AG10803 (cell line): ENCODE data around the gene KCNN1.
"Not testable (repeated sequence)": the region's sequence is repeated elsewhere in the genome, so short reads cannot be mapped to it uniquely, and the experiment has no call there.

Experiments used
- DNase-seq: peaks from one replicate; pipeline ENCODE4 v3.0.0; 2010; ENCODE audit warnings: low read depth
- H3K4me3 ChIP-seq: 2 replicates; pipeline ENCODE4 v1.5.1; 2011; ENCODE audit warnings: mild to moderate bottlenecking, low read length, control low read depth
- TF ChIP-seq, protein P1 (sequence below): conservative IDR thresholded peaks from 2 replicates; pipeline ENCODE4 v1.5.1; 2011; ENCODE audit warnings: mild to moderate bottlenecking, low read length, control low read depth, inconsistent platforms

Gene KCNN1

DNA sequence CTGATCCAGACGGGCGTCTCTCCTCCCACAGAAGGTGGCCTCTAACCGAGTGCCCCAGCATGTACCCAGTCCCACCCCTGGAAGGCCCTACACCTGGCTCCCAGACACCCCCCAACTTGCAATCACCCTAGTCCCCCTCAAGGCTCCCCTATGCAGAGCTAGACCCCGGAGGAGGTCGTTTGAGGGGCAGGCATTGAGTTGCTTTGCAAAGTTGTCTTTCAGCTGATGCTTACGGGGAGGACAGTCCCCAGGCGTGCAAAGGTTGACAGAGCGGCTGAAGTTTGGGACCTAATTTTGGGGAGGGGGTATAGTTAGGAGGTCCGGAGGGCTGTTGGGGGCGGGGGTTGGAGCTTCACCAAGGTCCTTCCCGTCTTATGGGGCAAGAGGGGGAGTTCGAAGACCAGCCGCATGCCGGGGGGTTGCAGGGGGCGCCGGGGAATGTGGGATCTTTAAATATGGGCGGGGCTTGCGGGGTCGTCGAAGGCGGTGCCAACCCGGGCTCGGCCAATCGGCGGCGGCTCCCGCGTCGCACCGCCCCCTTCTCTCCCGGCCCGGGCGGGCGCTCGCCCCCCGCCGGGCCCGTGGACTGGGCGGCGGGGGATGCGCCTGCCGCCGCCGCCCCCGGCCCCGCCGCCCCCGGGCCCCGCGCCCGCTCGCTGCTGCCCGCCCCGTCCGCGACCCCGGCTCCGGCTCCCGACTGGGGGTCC is at the start of gene KCNN1:
KCNN1 (plus strand) TSS at position 558 of the 707 bp plus-strand sequence. CDS start 6,782 bp downstream, outside the sequence.
- H3K4me3 ChIP-seq: no peak within 1 kb of the TSS
- no peak for DNase-seq
- TF ChIP-seq, protein P1, sequence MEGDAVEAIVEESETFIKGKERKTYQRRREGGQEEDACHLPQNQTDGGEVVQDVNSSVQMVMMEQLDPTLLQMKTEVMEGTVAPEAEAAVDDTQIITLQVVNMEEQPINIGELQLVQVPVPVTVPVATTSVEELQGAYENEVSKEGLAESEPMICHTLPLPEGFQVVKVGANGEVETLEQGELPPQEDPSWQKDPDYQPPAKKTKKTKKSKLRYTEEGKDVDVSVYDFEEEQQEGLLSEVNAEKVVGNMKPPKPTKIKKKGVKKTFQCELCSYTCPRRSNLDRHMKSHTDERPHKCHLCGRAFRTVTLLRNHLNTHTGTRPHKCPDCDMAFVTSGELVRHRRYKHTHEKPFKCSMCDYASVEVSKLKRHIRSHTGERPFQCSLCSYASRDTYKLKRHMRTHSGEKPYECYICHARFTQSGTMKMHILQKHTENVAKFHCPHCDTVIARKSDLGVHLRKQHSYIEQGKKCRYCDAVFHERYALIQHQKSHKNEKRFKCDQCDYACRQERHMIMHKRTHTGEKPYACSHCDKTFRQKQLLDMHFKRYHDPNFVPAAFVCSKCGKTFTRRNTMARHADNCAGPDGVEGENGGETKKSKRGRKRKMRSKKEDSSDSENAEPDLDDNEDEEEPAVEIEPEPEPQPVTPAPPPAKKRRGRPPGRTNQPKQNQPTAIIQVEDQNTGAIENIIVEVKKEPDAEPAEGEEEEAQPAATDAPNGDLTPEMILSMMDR: no peak

DNA sequence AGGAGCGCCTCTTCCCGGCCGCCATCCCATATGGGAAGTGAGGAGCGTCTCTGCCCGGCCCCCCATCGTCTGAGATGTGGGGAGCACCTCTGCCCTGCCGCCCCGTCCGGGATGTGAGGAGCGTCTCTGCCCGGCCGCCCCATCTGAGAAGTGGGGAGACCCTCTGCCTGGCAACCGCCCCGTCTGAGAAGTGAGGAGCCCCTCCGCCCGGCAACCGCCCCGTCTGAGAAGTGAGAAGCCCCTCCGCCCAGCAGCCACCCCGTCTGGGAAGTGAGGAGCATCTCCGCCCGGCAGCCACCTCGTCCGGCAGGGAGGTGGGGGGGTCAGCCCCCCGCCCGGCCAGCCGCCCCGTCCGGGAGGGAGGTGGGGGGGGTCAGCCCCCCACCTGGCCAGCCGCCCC is 48.8 kb upstream of the KCNN1 start:
- DNase-seq: not testable (repeated sequence)

DNA sequence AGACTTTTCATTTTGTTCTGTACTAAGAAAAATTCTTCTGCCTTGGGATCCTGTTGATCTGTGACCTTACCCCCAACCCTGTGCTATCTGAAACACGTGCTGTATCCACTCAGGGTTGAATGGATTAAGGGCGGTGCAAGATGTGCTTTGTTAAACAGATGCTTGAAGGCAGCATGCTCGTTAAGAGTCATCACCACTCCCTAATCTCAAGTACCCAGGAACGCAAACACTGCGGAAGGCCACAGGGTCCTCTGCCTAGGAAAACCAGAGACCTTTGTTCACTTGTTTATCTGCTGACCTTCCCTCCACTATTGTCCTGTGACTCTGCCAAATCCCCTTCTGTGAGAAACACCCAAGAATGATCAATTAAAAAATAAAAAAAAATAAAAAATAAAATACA is 47.8 kb upstream of the KCNN1 start:
- not testable (repeated sequence) for H3K4me3 ChIP-seq, DNase-seq

More for the DNA sequence above, 48.8 kb upstream of the KCNN1 start:
- not testable (repeated sequence) for H3K4me3 ChIP-seq

DNA sequence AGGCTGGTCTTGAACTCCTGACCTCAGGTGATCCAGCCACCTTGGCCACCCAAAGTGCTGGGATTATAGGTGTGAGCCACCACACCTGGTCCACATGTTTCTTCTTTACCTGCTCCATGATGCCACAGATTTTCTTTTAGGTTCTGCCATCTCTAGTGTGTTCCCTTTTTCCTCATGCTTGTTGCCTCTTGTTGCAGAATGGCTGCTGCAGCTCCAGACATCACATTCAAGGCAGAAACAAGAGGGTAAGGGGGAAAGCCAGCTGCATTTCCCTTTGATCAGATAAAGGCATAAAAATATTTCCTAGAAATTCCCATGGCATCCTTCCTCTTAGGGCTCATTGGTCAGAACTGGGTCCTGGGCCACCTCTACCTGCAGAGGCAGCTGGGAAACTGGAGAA is 46.4 kb upstream of the KCNN1 start:
- no peak for DNase-seq
- TF ChIP-seq, protein P1: no peak
- no peak overlapping the region for H3K4me3 ChIP-seq

DNA sequence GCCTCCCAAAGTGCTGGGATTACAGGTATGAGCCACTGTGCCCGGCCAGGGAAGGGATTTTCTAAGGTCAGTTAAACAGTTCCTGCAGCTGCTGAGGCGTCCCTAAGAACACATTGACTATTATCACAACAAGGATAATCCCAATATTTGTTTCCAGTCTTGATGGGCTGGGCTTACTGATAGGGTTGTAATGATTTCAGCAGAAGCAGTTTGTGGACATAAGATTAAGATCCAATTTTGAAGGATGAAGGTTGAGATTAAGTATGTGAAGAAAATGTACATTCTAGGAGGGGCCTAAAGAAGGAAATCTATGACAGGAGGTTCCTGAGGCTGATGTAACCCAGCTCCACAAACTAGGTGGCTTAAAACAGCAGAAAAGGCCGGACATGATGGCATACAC is 44.8 kb upstream of the KCNN1 start:
- H3K4me3 ChIP-seq: no peak overlapping the region
- no peak for DNase-seq
- TF ChIP-seq, protein P1: no peak

DNA sequence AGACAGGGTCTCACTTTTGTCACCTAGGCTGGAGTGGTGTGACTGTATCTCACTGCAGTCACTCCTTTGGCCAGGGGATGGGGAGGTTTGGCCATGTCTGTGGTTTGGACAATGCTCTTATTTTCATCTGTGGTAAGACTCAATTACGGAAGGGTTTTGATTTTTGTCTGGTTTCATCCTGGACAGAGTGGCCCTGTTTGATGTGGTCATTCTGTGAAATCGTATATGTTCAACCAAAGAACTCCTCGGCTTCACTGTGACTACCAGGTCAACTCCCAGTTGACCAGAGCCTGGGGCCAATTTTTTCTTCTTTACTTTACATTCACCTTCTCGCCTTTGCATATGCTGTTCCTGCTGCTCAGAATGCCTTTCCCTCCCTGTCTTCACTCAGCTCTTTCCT is 40.9 kb upstream of the KCNN1 start:
- TF ChIP-seq, protein P1: no peak
- no peak overlapping the region for H3K4me3 ChIP-seq
- no peak for DNase-seq

DNA sequence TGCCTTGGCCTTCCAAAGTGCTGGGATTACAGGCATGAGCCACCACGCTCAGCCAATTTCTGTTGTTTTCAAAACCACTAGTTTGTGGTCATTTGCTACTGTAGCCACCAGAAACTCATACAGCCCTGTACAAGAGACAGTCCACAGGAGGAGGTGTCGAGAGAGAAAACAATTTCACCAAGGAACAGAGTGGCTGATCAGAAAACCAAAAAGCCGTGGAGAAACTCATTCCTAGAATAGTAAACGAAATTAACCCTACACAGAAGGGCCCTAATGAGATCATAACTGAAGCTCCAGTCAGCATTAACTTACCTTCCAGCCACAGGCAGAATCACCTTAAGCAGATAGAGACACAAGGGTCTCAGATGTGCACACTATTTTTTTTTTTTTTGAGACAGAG is 37.9 kb upstream of the KCNN1 start:
- TF ChIP-seq, protein P1: no peak
- no peak overlapping the region for H3K4me3 ChIP-seq
- DNase-seq: no peak

DNA sequence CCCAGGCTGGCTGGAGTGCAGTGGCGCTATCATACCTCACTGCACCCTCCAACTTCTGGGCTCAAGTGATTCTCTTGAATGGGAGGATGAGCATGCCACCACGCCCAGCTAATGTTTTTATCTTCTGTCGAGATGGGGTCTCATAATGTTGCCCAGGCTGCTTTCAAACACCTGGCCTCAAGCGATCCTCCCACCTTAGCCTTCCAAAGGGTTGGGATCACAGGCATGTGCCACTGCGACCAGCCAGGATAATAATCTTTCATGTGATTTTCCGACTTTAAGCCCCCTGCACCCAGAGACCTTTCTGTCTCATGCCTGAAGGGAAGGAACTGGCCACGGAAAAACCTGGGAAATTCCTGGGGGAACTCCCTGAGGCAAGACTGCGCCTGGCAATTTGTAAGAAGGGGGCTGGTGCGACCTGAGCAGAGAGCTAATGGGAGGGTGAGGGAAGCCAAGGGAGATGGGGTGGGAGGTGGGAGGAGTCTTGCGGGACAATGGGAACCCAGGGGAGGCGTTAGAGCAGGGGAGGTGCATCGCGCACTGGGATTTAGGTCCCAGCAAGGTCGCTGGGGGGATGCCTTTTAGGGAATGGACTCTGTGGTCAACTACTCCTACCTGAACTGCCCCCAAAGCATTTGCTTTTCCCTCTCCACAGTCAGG is 35.2 kb upstream of the KCNN1 start:
- no peak for DNase-seq
- peak overlapping the region; percentile 91 for H3K4me3 ChIP-seq
- TF ChIP-seq, protein P1: no peak
